HepG2 (cell line): ENCODE data around the gene XPO5. TPM values are rescaled to one million over a fixed set of nuclear protein-coding genes. Genes with fewer than 3 reads are reported as not detected.

ENCODE experiments used
- BHLHE40 ChIP-seq: IDR thresholded peaks from 2 replicates; pipeline ENCODE4 v1.6.1; 2011; ENCODE audit warnings: low read length, improper control_type of control experiment
- CREB3 ChIP-seq: sonication (generic); formaldehyde crosslinking; IDR thresholded peaks from 2 replicates; pipeline ENCODE4 v1.5.0; 2020; ENCODE audit warnings: missing genetic modification reagents
- ESRRA ChIP-seq: sonication (generic); formaldehyde crosslinking; IDR thresholded peaks from 2 replicates; pipeline ENCODE4 v1.5.1; 2020; ENCODE audit warnings: mild to moderate bottlenecking, low read depth, missing genetic modification reagents
- FOXP4 ChIP-seq: sonication (generic); formaldehyde crosslinking; IDR thresholded peaks from 2 replicates; pipeline ENCODE4 v1.4.0; 2020; ENCODE audit warnings: missing genetic modification reagents
- HDAC2 ChIP-seq: sonication (generic); formaldehyde crosslinking; IDR thresholded peaks from 2 replicates; pipeline ENCODE4 v1.4.0; 2020; ENCODE audit warnings: missing genetic modification reagents
- PITX1 ChIP-seq: sonication (generic); formaldehyde crosslinking; IDR thresholded peaks from 2 replicates; pipeline ENCODE4 v1.5.1; 2020; ENCODE audit warnings: mild to moderate bottlenecking, missing genetic modification reagents
- SALL2 ChIP-seq: sonication (generic); formaldehyde crosslinking; IDR thresholded peaks from 2 replicates; pipeline ENCODE4 v1.8.1; 2023; ENCODE audit warnings: mild to moderate bottlenecking, missing genetic modification reagents, inconsistent platforms
- YEATS4 ChIP-seq: sonication (generic); formaldehyde crosslinking; IDR thresholded peaks from 2 replicates; pipeline ENCODE4 v1.4.0; 2020; ENCODE audit warnings: missing genetic modification reagents, borderline replicate concordance
- ZFAT ChIP-seq: sonication (generic); formaldehyde crosslinking; conservative IDR thresholded peaks from 2 replicates; pipeline ENCODE4 v1.8.1; 2023; ENCODE audit warnings: missing genetic modification reagents, inconsistent platforms
- ZNF253 ChIP-seq: sonication (generic); formaldehyde crosslinking; IDR thresholded peaks from 2 replicates; pipeline ENCODE4 v1.8.0; 2022; ENCODE audit warnings: mild to moderate bottlenecking, missing genetic modification reagents, borderline replicate concordance
- ZNF616 ChIP-seq: sonication (generic); formaldehyde crosslinking; IDR thresholded peaks from 2 replicates; pipeline ENCODE4 v1.5.0; 2020; ENCODE audit warnings: low read depth, mild to moderate bottlenecking, missing genetic modification reagents
- ZNF670 ChIP-seq: sonication (generic); formaldehyde crosslinking; IDR thresholded peaks from 2 replicates; pipeline ENCODE4 v1.8.0; 2022; ENCODE audit warnings: mild to moderate bottlenecking, missing genetic modification reagents, borderline replicate concordance
- ZNF839 ChIP-seq: sonication (generic); formaldehyde crosslinking; IDR thresholded peaks from 2 replicates; pipeline ENCODE4 v1.4.0; 2020; ENCODE audit warnings: missing genetic modification reagents, mild to moderate bottlenecking, borderline replicate concordance
- polyA plus RNA-seq, 8 experiments: library from polyadenylated mRNA; depleted of rRNA in 3 of 8; stranded (reverse) in 7 of 8; unstranded in 1 of 8; fragments of >200 nt; fragmentation: Illumina TruSeq in 4 of 8; extraction: Trizol in 4 of 8; gene quantifications; 2 replicates each; pipeline versions ENCODE4 v1.2.1 to v1.2.3, GENCODE V29; 2011 to 2016; ENCODE audit warnings: low read depth in 4 of 8, missing spikeins in 1 of 8, mixed read lengths in 1 of 8; ENCODE audit not compliant: insufficient read depth in 1 of 8
- total RNA-seq, 5 experiments: library from RNA; depleted of rRNA; stranded (reverse); fragments of >200 nt; fragmentation: Illumina TruSeq; extraction: Trizol; gene quantifications; 2 replicates each; pipeline ENCODE4 v1.2.3, GENCODE V29; 2016; ENCODE audit warnings: low read depth in 1 of 5
- TF ChIP-seq, protein P1 (sequence below): sonication (generic); formaldehyde crosslinking; IDR thresholded peaks from 2 replicates; pipeline ENCODE4 v1.8.0; 2022; ENCODE audit warnings: missing genetic modification reagents, mild to moderate bottlenecking, moderate library complexity, borderline replicate concordance
- TF ChIP-seq, protein P2 (sequence below): sonication (generic); formaldehyde crosslinking; IDR thresholded peaks from 2 replicates; pipeline ENCODE4 v1.8.1; 2022; ENCODE audit warnings: low read depth, mild to moderate bottlenecking, missing genetic modification reagents
- TF ChIP-seq, protein P3 (sequence below): sonication (generic); formaldehyde crosslinking; IDR thresholded peaks from 2 replicates; pipeline ENCODE4 v1.4.0; 2020; ENCODE audit warnings: missing genetic modification reagents, borderline replicate concordance
- TF ChIP-seq, protein P4 (sequence below): sonication (generic); formaldehyde crosslinking; IDR thresholded peaks from 2 replicates; pipeline ENCODE4 v1.5.0; 2020; ENCODE audit warnings: missing genetic modification reagents, mild to moderate bottlenecking, borderline replicate concordance

XPO5 gene
- total and polyA plus RNA-seq, 2 of the 13 experiments (the other 11 are each of a cell fraction or from before 2014, with no cell fraction given): 52.2 to 68.0 TPM

- TF ChIP-seq, protein P1, sequence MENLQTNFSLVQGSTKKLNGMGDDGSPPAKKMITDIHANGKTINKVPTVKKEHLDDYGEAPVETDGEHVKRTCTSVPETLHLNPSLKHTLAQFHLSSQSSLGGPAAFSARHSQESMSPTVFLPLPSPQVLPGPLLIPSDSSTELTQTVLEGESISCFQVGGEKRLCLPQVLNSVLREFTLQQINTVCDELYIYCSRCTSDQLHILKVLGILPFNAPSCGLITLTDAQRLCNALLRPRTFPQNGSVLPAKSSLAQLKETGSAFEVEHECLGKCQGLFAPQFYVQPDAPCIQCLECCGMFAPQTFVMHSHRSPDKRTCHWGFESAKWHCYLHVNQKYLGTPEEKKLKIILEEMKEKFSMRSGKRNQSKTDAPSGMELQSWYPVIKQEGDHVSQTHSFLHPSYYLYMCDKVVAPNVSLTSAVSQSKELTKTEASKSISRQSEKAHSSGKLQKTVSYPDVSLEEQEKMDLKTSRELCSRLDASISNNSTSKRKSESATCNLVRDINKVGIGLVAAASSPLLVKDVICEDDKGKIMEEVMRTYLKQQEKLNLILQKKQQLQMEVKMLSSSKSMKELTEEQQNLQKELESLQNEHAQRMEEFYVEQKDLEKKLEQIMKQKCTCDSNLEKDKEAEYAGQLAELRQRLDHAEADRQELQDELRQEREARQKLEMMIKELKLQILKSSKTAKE (CRISPR knock-in tag): no peak; the same call in 1 of the 2 replicates
- no peak for TF ChIP-seq ZNF616 (CRISPR knock-in tag)
- TF ChIP-seq FOXP4 (CRISPR knock-in tag): peak; percentile 27; the same call in 1 of the 2 replicates
- TF ChIP-seq BHLHE40: peak; percentile 71
- no peak; the same call in 1 of the 2 replicates for TF ChIP-seq CREB3 (CRISPR knock-in tag)
- TF ChIP-seq ESRRA: no peak
- no peak for TF ChIP-seq ZFAT (CRISPR knock-in tag)
- TF ChIP-seq HDAC2 (CRISPR knock-in tag): peak; percentile 63
- 0 out of 2 replicates have a peak, but pooled peaks have one; percentile 22 for TF ChIP-seq YEATS4 (CRISPR knock-in tag)
- no peak for TF ChIP-seq ZNF670
- TF ChIP-seq PITX1 (CRISPR knock-in tag): peak; percentile 58; the same call in 1 of the 2 replicates
- TF ChIP-seq, protein P2, sequence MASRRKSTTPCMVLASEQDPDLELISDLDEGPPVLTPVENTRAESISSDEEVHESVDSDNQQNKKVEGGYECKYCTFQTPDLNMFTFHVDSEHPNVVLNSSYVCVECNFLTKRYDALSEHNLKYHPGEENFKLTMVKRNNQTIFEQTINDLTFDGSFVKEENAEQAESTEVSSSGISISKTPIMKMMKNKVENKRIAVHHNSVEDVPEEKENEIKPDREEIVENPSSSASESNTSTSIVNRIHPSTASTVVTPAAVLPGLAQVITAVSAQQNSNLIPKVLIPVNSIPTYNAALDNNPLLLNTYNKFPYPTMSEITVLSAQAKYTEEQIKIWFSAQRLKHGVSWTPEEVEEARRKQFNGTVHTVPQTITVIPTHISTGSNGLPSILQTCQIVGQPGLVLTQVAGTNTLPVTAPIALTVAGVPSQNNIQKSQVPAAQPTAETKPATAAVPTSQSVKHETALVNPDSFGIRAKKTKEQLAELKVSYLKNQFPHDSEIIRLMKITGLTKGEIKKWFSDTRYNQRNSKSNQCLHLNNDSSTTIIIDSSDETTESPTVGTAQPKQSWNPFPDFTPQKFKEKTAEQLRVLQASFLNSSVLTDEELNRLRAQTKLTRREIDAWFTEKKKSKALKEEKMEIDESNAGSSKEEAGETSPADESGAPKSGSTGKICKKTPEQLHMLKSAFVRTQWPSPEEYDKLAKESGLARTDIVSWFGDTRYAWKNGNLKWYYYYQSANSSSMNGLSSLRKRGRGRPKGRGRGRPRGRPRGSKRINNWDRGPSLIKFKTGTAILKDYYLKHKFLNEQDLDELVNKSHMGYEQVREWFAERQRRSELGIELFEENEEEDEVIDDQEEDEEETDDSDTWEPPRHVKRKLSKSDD (CRISPR knock-in tag): no peak
- no peak for TF ChIP-seq ZNF253 (CRISPR knock-in tag)
- no peak for TF ChIP-seq SALL2 (CRISPR knock-in tag)
- TF ChIP-seq, protein P3, sequence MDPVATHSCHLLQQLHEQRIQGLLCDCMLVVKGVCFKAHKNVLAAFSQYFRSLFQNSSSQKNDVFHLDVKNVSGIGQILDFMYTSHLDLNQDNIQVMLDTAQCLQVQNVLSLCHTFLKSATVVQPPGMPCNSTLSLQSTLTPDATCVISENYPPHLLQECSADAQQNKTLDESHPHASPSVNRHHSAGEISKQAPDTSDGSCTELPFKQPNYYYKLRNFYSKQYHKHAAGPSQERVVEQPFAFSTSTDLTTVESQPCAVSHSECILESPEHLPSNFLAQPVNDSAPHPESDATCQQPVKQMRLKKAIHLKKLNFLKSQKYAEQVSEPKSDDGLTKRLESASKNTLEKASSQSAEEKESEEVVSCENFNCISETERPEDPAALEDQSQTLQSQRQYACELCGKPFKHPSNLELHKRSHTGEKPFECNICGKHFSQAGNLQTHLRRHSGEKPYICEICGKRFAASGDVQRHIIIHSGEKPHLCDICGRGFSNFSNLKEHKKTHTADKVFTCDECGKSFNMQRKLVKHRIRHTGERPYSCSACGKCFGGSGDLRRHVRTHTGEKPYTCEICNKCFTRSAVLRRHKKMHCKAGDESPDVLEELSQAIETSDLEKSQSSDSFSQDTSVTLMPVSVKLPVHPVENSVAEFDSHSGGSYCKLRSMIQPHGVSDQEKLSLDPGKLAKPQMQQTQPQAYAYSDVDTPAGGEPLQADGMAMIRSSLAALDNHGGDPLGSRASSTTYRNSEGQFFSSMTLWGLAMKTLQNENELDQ (CRISPR knock-in tag): no peak
- no peak for TF ChIP-seq ZNF839 (CRISPR knock-in tag)
- TF ChIP-seq, protein P4, sequence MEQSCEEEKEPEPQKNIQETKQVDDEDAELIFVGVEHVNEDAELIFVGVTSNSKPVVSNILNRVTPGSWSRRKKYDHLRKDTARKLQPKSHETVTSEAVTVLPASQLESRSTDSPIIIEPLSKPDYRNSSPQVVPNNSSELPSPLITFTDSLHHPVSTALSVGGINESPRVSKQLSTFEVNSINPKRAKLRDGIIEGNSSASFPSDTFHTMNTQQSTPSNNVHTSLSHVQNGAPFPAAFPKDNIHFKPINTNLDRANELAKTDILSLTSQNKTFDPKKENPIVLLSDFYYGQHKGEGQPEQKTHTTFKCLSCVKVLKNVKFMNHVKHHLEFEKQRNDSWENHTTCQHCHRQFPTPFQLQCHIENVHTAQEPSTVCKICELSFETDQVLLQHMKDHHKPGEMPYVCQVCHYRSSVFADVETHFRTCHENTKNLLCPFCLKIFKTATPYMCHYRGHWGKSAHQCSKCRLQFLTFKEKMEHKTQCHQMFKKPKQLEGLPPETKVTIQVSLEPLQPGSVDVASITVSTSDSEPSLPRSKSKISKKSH: no peak
Observed at GRCh38 chr6:43493833-43494232, 82.0 kb downstream of the XPO5 start (continued).
